CD14-positive monocyte (primary cell): Measurements from ENCODE around the gene RFFL. TPM values are rescaled to one million over a fixed set of nuclear protein-coding genes. Genes with fewer than 3 reads are reported as not detected.

Source experiments
- DNase-seq, 3 donors: peaks; one replicate each; pipeline ENCODE4 v3.0.0-alpha.2; 2011 to 2022
- H2AFZ ChIP-seq: 2 replicates; pipeline ENCODE4 v1.6.0; 2012; ENCODE audit warnings: mild to moderate bottlenecking, low read depth, low read length, inconsistent platforms; ENCODE audit not compliant: insufficient read depth, poor library complexity, severe bottlenecking
- H3K27ac ChIP-seq, 2 donors: 1 replicate in 1 of 2; 2 replicates in 1 of 2; pipeline ENCODE4 v1.5.1; 2012 to 2013; ENCODE audit warnings: low read length in 2 of 2, control low read depth in 1 of 2, inconsistent platforms in 1 of 2, low read depth in 1 of 2, mild to moderate bottlenecking in 1 of 2
- H3K27me3 ChIP-seq, 2 donors: one replicate each; pipeline versions ENCODE4 v1.6.0 to v1.6.1; 2011 to 2013; ENCODE audit warnings: low read length in 2 of 2; ENCODE audit not compliant: control insufficient read depth in 2 of 2, insufficient read depth in 2 of 2
- H3K36me3 ChIP-seq, 2 donors: replicated peaks in 1 of 2; 1 replicate in 1 of 2; 2 replicates in 1 of 2; pipeline versions ENCODE4 v1.5.1 to v1.6.1; 2012 to 2013; ENCODE audit warnings: low read length in 2 of 2, control low read depth in 1 of 2, inconsistent platforms in 1 of 2, mild to moderate bottlenecking in 1 of 2; ENCODE audit not compliant: insufficient read depth in 2 of 2, control insufficient read depth in 1 of 2
- H3K4me1 ChIP-seq, 2 donors: 1 replicate in 1 of 2; 2 replicates in 1 of 2; pipeline versions ENCODE4 v1.5.1 to v1.6.1; 2012 to 2013; ENCODE audit warnings: low read length in 2 of 2, control low read depth in 1 of 2, inconsistent platforms in 1 of 2, mild to moderate bottlenecking in 1 of 2, moderate library complexity in 1 of 2; ENCODE audit not compliant: insufficient read depth in 2 of 2, control insufficient read depth in 1 of 2
- H3K4me2 ChIP-seq: replicated peaks from 2 replicates; pipeline ENCODE3; 2012; ENCODE audit warnings: low read length, moderate library complexity, mild to moderate bottlenecking; ENCODE audit not compliant: poor library complexity, severe bottlenecking; ENCODE audit errors: extremely low read depth
- H3K4me3 ChIP-seq, 3 experiments: fragments of 200-600 bp in 1 of 3; sonication (generic) in 1 of 3; replicated peaks in 1 of 3; 1 replicate in 2 of 3; 2 replicates in 1 of 3; pipeline ENCODE4 v1.5.1; 2011 to 2013; ENCODE audit warnings: low read length in 3 of 3, mild to moderate bottlenecking in 3 of 3, control low read depth in 2 of 3, low read depth in 2 of 3, inconsistent platforms in 1 of 3, moderate library complexity in 1 of 3
- H3K79me2 ChIP-seq: 2 replicates; pipeline ENCODE4 v1.6.0; 2012; ENCODE audit warnings: mild to moderate bottlenecking, control low read depth, inconsistent platforms, low read length, moderate library complexity; ENCODE audit not compliant: insufficient read depth
- H3K9ac ChIP-seq: 2 replicates; pipeline ENCODE4 v1.6.0; 2017; ENCODE audit warnings: low read length, mild to moderate bottlenecking; ENCODE audit not compliant: insufficient read depth, poor library complexity, severe bottlenecking
- H3K9me3 ChIP-seq, 2 donors: replicated peaks in 1 of 2; 1 replicate in 1 of 2; 2 replicates in 1 of 2; pipeline versions ENCODE4 v1.5.1 to v1.6.1; 2012 to 2013; ENCODE audit warnings: low read length in 2 of 2, control low read depth in 1 of 2; ENCODE audit not compliant: control insufficient read depth in 1 of 2, insufficient read depth in 1 of 2
- H4K20me1 ChIP-seq: 2 replicates; pipeline ENCODE4 v1.6.0; 2012; ENCODE audit warnings: mild to moderate bottlenecking, low read length, control low read depth, moderate library complexity; ENCODE audit not compliant: insufficient read depth
- H3K27ac Mint-ChIP-seq, 7 donors: one replicate each; pipeline ENCODE4 v1.8.0; 2020; ENCODE audit warnings: mild to moderate bottlenecking in 7 of 7, mixed read lengths in 7 of 7, moderate library complexity in 6 of 7, inconsistent platforms in 2 of 7
- H3K27me3 Mint-ChIP-seq, 3 donors: one replicate each; pipeline ENCODE4 v1.8.0; 2021 to 2022; ENCODE audit warnings: low read depth in 3 of 3, mild to moderate bottlenecking in 3 of 3, mixed read lengths in 3 of 3, moderate library complexity in 3 of 3, inconsistent platforms in 1 of 3
- H3K36me3 Mint-ChIP-seq, 2 donors: one replicate each; pipeline ENCODE4 v1.8.0; 2020; ENCODE audit warnings: mixed read lengths in 2 of 2, inconsistent platforms in 1 of 2, mild to moderate bottlenecking in 1 of 2
- H3K4me1 Mint-ChIP-seq: one replicate; pipeline ENCODE4 v1.8.0; 2020; ENCODE audit warnings: mild to moderate bottlenecking, mixed read lengths
- H3K4me3 Mint-ChIP-seq, 2 donors: one replicate each; pipeline ENCODE4 v1.8.0; 2020; ENCODE audit warnings: mild to moderate bottlenecking in 2 of 2, mixed read lengths in 2 of 2, moderate library complexity in 1 of 2
- H3K9me3 Mint-ChIP-seq, 7 donors: one replicate each; pipeline ENCODE4 v1.8.0; 2020 to 2022; ENCODE audit warnings: mixed read lengths in 7 of 7, mild to moderate bottlenecking in 6 of 7, moderate library complexity in 6 of 7, inconsistent platforms in 2 of 7
- CTCF ChIP-seq: fragments of 200-600 bp; IDR thresholded peaks from one replicate; pipeline ENCODE4 v1.8.0; 2022; ENCODE audit warnings: antibody characterized with exemption, mild to moderate bottlenecking
- WGBS: methylation state at CpG from one replicate; pipeline ENCODE4 v1.1.5; 2013; ENCODE audit warnings: missing lambda C conversion rate; ENCODE audit not compliant: insufficient coverage; 5-methylcytosine and 5-hydroxymethylcytosine counted together
- intact Hi-C, 2 donors: fragments of 100-400 bp; cut with micrococcal nuclease; formaldehyde crosslinking; loops; one replicate each; pipeline versions ENCODE4 v1.15.0 to v1.15.1; 2023
- polyA plus RNA-seq, 3 donors: library from polyadenylated mRNA; depleted of rRNA in 1 of 3; unstranded in 2 of 3; stranded (reverse) in 1 of 3; fragments of 300-500 nt in 2 of 3; fragments of >200 nt in 1 of 3; fragmentation: Illumina TruSeq in 2 of 3; gene quantifications; 1 replicate in 2 of 3; 2 replicates in 1 of 3; pipeline ENCODE4 v1.2.3, GENCODE V29; 2012 to 2021

RFFL gene
- polyA plus RNA-seq, 3 donors: 16.1 to 25.1 (median 24.7) TPM

GRCh38 chr17:34988644-34989043 lies 74.9 kb downstream of the RFFL start:
- H3K36me3 Mint-ChIP-seq: peaks cover 56 to 76% of the 10 kb centered on the region in 2 donors
- Histone ChIP-seq H3K4me1 (peaks cover 34 to 35% of the 10 kb centered on the region in 2 donors), H3K4me2 (no peak overlapping the region), H3K9me3 (no peaks in the 10 kb centered on the region), H2AFZ (no peak overlapping the region), H3K79me2 (peaks cover 15% of the 10 kb centered on the region), H3K27me3 (no peaks in the 10 kb centered on the region), H3K36me3 (peaks cover 15 to 96% of the 10 kb centered on the region in 2 donors), H4K20me1 (no peaks in the 10 kb centered on the region), H3K4me3 (no peak overlapping the region), H3K27ac (no peak overlapping the region), H3K9ac (no peak overlapping the region)
- peaks cover 0 to 3% (median 0%) of the 10 kb centered on the region in 3 donors for H3K27me3 Mint-ChIP-seq
- H3K27ac Mint-ChIP-seq: peak overlapping the region in 2 of 7 donors; percentile 2 to 42
- DNase-seq: no peak
- intact Hi-C loops: no loop called here
- peaks cover 0 to 1% (median 0%) of the 10 kb centered on the region in 7 donors for H3K9me3 Mint-ChIP-seq
- WGBS: 48% methylated on average over 2 of the region's 2 CpGs
- no peak for TF ChIP-seq CTCF
- H3K4me1 Mint-ChIP-seq: peaks cover 63% of the 10 kb centered on the region
- H3K4me3 Mint-ChIP-seq: no peak overlapping the region

- intact Hi-C loops: no loop called here
- no CpG with 5 or more reads among the region's 2 CpGs for WGBS
- TF ChIP-seq CTCF: no peak
- no peak overlapping the region for H3K4me2 ChIP-seq
- no peak overlapping the region for H3K4me3 ChIP-seq
- no peak overlapping the region for H3K9ac ChIP-seq
- H3K79me2 ChIP-seq: peaks cover 29% of the 10 kb centered on the region
- H3K36me3 Mint-ChIP-seq: peaks cover 59 to 72% of the 10 kb centered on the region in 2 donors
- H3K36me3 ChIP-seq: peaks cover 19 to 92% of the 10 kb centered on the region in 2 donors
- H2AFZ ChIP-seq: no peak overlapping the region
- DNase-seq: no peak
- H3K27me3 Mint-ChIP-seq: peaks cover 0 to 3% (median 0%) of the 10 kb centered on the region in 3 donors
- peaks cover 0 to 1% (median 0%) of the 10 kb centered on the region in 7 donors for H3K9me3 Mint-ChIP-seq
- H3K4me1 Mint-ChIP-seq: peaks cover 53% of the 10 kb centered on the region
- H3K9me3 ChIP-seq: no peaks in the 10 kb centered on the region
- H3K4me1 ChIP-seq: peaks cover 20 to 21% of the 10 kb centered on the region in 2 donors
- peak overlapping the region in 1 of 7 donors; percentile 55 for H3K27ac Mint-ChIP-seq
- no peaks in the 10 kb centered on the region for H4K20me1 ChIP-seq
- no peak overlapping the region for H3K4me3 Mint-ChIP-seq
- no peaks in the 10 kb centered on the region for H3K27me3 ChIP-seq
- no peak overlapping the region for H3K27ac ChIP-seq
Observed at GRCh38 chr17:34987232-34987631, 76.3 kb downstream of the RFFL start.
